Thyroid gland (tissue), 4 donors: Measurements from ENCODE around the gene APP. TPM values are rescaled to one million over a fixed set of nuclear protein-coding genes. Genes with fewer than 3 reads are reported as not detected.

ENCODE experiments used
- DNase-seq, 2 donors: peaks; one replicate each; pipeline ENCODE4 v3.0.0-alpha.2; 2019
- H3K27ac ChIP-seq, 3 donors: fragments of 200-600 bp; sonication (generic); 1 replicate in 2 of 3; 2 replicates in 1 of 3; pipeline ENCODE4 v1.5.1; 2016 to 2019; ENCODE audit warnings: mild to moderate bottlenecking in 1 of 3, moderate library complexity in 1 of 3
- H3K27me3 ChIP-seq: fragments of 200-600 bp; sonication (generic); one replicate; pipeline ENCODE4 v1.5.1; 2019
- H3K36me3 ChIP-seq, 2 donors: fragments of 200-600 bp; sonication (generic); one replicate each; pipeline ENCODE4 v1.5.1; 2016 to 2019
- H3K4me1 ChIP-seq, 2 donors: fragments of 200-600 bp; sonication (generic); one replicate each; pipeline ENCODE4 v1.5.1; 2017 to 2019
- H3K4me3 ChIP-seq, 3 donors: fragments of 200-600 bp; sonication (generic); replicated peaks in 1 of 3; 1 replicate in 2 of 3; 2 replicates in 1 of 3; pipeline ENCODE4 v1.5.1; 2016; ENCODE audit warnings: mild to moderate bottlenecking in 1 of 3
- H3K9me3 ChIP-seq: fragments of 200-600 bp; sonication (generic); one replicate; pipeline ENCODE4 v1.5.1; 2017
- POLR2A ChIP-seq, 2 donors: fragments of 450-650 bp; IDR thresholded peaks; one replicate each; pipeline ENCODE4 v1.6.1; 2017; ENCODE audit warnings: antibody characterized with exemption in 2 of 2, mild to moderate bottlenecking in 2 of 2, moderate library complexity in 1 of 2
- WGBS, 2 donors: methylation state at CpG; one replicate each; pipeline ENCODE4 v1.1.5; 2017; 5-methylcytosine and 5-hydroxymethylcytosine counted together
- intact Hi-C: fragments of 100-400 bp; cut with DNase I; formaldehyde crosslinking; loops from one replicate; pipeline ENCODE4 v1.15.1; 2023
- total RNA-seq, 4 donors: library from RNA; depleted of rRNA; stranded (reverse); fragments of >200 nt; gene quantifications; one replicate each; pipeline ENCODE4 v1.2.3, GENCODE V29; 2016
- TF ChIP-seq, protein P1 (sequence below), 6 experiments: fragments of 200-600 bp in 3 of 6; fragments of 450-650 bp in 3 of 6; sonication (generic) in 3 of 6; IDR thresholded peaks; one replicate each; pipeline ENCODE4 v1.5.1; 2016 to 2019; ENCODE audit warnings: antibody characterized with exemption in 6 of 6, mild to moderate bottlenecking in 2 of 6, inconsistent platforms in 1 of 6, moderate library complexity in 1 of 6

APP gene
- total RNA-seq, 4 donors from 2014 or later: 513 to 716 (median 676) TPM

DNA sequence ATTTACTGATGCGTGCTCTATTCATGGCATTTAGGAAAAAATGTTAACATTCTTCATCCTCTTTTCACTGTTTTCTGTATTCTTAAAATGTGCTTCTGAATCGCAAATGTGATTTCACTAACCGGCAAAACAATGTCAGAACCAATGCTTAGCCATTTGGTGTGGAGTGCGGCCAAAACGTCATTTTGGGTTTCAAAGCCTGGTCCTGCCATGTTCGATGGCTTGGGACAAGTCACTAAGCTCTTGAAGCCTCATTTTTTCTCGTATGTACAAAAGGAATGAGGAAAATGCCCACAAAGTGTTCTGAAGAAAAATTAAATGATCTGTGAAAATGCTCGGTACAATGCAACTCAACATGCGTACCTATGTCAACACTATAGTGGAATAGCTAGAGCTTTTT, 175.3 kb downstream of the APP start:
- no peaks in the 10 kb centered on the region for H3K9me3 ChIP-seq
- TF ChIP-seq, protein P1, sequence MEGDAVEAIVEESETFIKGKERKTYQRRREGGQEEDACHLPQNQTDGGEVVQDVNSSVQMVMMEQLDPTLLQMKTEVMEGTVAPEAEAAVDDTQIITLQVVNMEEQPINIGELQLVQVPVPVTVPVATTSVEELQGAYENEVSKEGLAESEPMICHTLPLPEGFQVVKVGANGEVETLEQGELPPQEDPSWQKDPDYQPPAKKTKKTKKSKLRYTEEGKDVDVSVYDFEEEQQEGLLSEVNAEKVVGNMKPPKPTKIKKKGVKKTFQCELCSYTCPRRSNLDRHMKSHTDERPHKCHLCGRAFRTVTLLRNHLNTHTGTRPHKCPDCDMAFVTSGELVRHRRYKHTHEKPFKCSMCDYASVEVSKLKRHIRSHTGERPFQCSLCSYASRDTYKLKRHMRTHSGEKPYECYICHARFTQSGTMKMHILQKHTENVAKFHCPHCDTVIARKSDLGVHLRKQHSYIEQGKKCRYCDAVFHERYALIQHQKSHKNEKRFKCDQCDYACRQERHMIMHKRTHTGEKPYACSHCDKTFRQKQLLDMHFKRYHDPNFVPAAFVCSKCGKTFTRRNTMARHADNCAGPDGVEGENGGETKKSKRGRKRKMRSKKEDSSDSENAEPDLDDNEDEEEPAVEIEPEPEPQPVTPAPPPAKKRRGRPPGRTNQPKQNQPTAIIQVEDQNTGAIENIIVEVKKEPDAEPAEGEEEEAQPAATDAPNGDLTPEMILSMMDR (IDR thresholded peaks at IDR 0.05): no peak
- H3K27me3 ChIP-seq: no peaks in the 10 kb centered on the region
- no peak for DNase-seq
- H3K27ac ChIP-seq: no peak overlapping the region
- H3K4me1 ChIP-seq: peaks cover 0 to 4% of the 10 kb centered on the region in 2 donors
- intact Hi-C loops: no loop called here
- 89 to 91% methylated on average over 9 of the region's 9 CpGs for WGBS, 2 donors
- no peaks in the 10 kb centered on the region for H3K36me3 ChIP-seq
- H3K4me3 ChIP-seq: no peak overlapping the region

DNA sequence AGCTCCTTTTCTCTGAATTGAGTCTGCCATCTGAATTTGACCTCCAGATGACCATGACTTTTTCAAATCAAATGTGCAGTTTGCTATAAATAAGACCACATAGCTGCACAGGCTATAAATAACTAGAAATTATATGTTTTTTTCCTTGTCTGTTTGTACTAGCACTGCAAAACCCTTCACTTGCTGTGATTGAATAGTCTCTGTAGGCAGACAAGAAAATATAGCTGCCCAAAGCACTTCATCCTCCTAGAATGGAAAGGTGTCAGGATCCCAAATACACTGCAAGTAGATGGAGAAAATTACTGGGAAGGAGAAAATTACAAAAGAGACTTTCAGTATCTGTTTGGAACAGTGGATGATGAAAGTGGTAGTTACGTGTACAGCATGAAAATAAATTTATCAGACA, 175.8 kb downstream of the APP start:
- Histone ChIP-seq H3K36me3 (no peaks in the 10 kb centered on the region), H3K27ac (no peak overlapping the region), H3K4me1 (peaks cover 0 to 4% of the 10 kb centered on the region in 2 donors), H3K27me3 (no peaks in the 10 kb centered on the region), H3K4me3 (no peak overlapping the region), H3K9me3 (no peaks in the 10 kb centered on the region)
- 93 to 98% methylated on average over 1 of the region's 1 CpG for WGBS, 2 donors
- TF ChIP-seq, protein P1 (IDR thresholded peaks at IDR 0.05): no peak
- TF ChIP-seq POLR2A (IDR thresholded peaks at IDR 0.05): no peak
- intact Hi-C loops: no loop called here
- DNase-seq: no peak

DNA sequence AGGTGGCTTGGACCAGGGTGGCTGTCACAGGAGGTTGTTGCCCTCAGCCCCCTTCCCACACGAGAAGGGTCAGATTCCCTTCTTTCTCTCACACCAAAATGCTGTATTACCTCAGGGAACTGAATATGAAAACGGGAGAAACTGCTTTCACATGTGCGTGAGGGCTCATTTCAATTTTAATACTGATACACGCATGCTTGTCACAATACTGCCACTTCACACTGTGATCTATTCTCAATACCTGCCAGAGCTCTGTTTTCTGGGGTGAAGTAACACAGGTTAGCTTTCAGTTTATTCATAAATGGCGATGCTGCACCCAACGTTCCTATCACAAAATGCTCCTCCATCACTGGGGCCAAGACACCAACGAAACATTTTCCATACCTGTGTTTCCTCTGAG, 181.8 kb downstream of the APP start:
- no peak for TF ChIP-seq POLR2A (IDR thresholded peaks at IDR 0.05)
- TF ChIP-seq, protein P1 (IDR thresholded peaks at IDR 0.05): no peak
- Histone ChIP-seq H3K36me3 (no peaks in the 10 kb centered on the region), H3K27me3 (no peaks in the 10 kb centered on the region), H3K4me1 (no peaks in the 10 kb centered on the region), H3K27ac (no peak overlapping the region), H3K4me3 (no peak overlapping the region), H3K9me3 (no peaks in the 10 kb centered on the region)
- no peak for DNase-seq
- intact Hi-C loops: no loop called here
- 92 to 96% methylated on average over 7 of the region's 7 CpGs for WGBS, 2 donors

DNA sequence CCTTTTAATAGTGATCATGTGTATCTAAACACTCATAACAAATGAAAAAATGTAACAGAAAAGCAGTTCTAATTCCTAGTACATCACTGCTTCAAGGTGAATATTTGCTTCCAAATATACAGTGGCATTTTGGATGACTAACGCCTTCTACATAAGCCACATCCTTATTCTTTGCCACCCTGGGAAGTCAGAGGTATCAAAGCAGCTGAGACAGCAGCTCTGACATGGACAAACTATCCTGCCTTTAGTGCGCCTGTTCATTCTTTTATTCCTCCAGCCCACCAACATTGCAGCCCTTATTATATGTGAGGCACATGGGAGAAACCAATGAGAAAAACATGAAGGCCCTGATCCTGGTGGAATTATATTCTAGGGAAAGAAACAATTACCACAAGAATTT, 183.0 kb downstream of the APP start:
- Histone ChIP-seq H3K36me3 (no peaks in the 10 kb centered on the region), H3K4me3 (no peak overlapping the region), H3K4me1 (no peaks in the 10 kb centered on the region), H3K27me3 (no peaks in the 10 kb centered on the region), H3K27ac (no peak overlapping the region), H3K9me3 (no peaks in the 10 kb centered on the region)
- no peak for DNase-seq
- intact Hi-C loops: no loop called here
- WGBS, 2 donors: 95 to 98% methylated on average over 2 of the region's 2 CpGs
- TF ChIP-seq POLR2A (IDR thresholded peaks at IDR 0.05): no peak
- TF ChIP-seq, protein P1 (IDR thresholded peaks at IDR 0.05): no peak

DNA sequence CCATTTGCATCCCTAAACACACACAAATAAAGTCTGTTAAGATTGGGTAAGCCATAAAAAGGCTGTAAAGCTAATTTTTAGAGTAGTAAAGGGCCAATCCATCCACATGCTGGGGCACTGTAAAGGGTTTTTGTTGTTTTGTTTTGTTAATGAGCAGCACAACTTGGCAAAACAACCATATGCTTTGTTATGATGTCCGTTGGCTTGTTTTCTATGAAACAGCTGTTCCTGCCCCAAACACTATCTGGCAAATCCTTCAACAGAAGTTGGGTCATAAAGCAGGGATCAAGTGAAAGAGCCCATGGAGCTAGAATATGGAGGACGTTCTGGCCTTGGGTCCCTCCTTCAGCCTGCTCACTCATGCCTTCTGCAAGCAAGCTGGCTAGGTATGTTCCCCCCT, 183.6 kb downstream of the APP start:
- TF ChIP-seq, protein P1 (IDR thresholded peaks at IDR 0.05): no peak
- TF ChIP-seq POLR2A (IDR thresholded peaks at IDR 0.05): no peak
- H3K27me3 ChIP-seq: no peaks in the 10 kb centered on the region
- intact Hi-C loops: no loop called here
- H3K4me3 ChIP-seq: no peak overlapping the region
- 81 to 90% methylated on average over 2 of the region's 2 CpGs for WGBS, 2 donors
- H3K4me1 ChIP-seq: no peaks in the 10 kb centered on the region
- H3K27ac ChIP-seq: no peak overlapping the region
- DNase-seq: no peak
- peaks cover 3 to 4% of the 10 kb centered on the region in 2 donors for H3K36me3 ChIP-seq
- no peaks in the 10 kb centered on the region for H3K9me3 ChIP-seq
